Measurements from ENCODE around the gene CREBRF.

- TF ChIP-seq BHLHE40 (IDR thresholded peaks at IDR 0.05; ENCODE audit: borderline replicate concordance) (no peak), NFRKB (IDR thresholded peaks at IDR 0.05) (no peak), L3MBTL2 (conservative IDR thresholded peaks at IDR 0.05) (no peak)
Measured at GRCh38 chr5:173140769-173141168, 84.6 kb downstream of the CREBRF start.

All from HEK293T (cell line).